Measurements from ENCODE around the gene F3.
"Not testable (repeated sequence)": the region's sequence is repeated elsewhere in the genome, so short reads cannot be mapped to it uniquely, and the experiment has no call there.

DNA sequence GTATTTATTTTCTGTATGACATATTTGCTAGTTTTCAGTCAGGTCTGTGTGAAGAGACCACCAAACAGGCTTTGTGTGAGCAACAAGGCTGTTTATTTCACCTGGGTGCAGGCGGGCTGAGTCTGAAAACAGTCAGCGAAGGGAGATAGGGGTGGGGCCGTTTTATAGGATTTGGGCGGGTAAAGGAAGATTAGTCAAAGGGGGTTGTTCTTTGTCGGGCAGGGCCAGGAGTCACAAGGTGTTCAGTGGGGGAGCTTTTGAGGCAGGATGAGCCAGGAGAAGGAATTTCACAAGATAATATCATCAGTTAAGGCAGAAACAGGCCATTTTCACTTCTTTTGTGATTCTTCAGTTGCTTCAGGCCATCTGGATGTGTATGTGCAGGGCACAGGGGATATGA lies 24.9 kb upstream of the F3 start:
- not testable (repeated sequence) for TF ChIP-seq CTCF (conservative IDR thresholded peaks at IDR 0.05; ENCODE audit: low read depth, low read length); EZH2 (IDR thresholded peaks at IDR 0.05; ENCODE audit: low read length, unreplicated experiment)

All from PC-3 (cell line).